K562 (cell line): ENCODE data around the gene ABCC11. TPM values are rescaled to one million over a fixed set of nuclear protein-coding genes. Genes with fewer than 3 reads are reported as not detected.

Source experiments
- CCAR2 ChIP-seq: fragments of 200-400 bp; formaldehyde crosslinking; IDR thresholded peaks from 2 replicates; pipeline ENCODE4 v1.6.1; 2017; ENCODE audit warnings: mild to moderate bottlenecking, low read depth, low read length
- EGR1 ChIP-seq: fragments of 450-650 bp; conservative IDR thresholded peaks from 2 replicates; pipeline ENCODE4 v1.6.1; 2017; ENCODE audit warnings: mild to moderate bottlenecking
- HMG20B ChIP-seq: fragments of 250-450 bp; sonication (Bioruptor Pico); IDR thresholded peaks from 2 replicates; pipeline ENCODE4 v1.5.0; 2021; ENCODE audit warnings: mild to moderate bottlenecking
- KLF6 ChIP-seq: fragments of 250-450 bp; sonication (Bioruptor Pico); IDR thresholded peaks from 2 replicates; pipeline ENCODE4 v1.4.0; 2020; ENCODE audit warnings: mild to moderate bottlenecking, moderate library complexity, borderline replicate concordance
- RAD21 ChIP-seq, 2 experiments: fragments of 250-450 bp in 1 of 2; fragments of 450-650 bp in 1 of 2; sonication (Bioruptor Pico) in 1 of 2; formaldehyde crosslinking in 1 of 2; IDR thresholded peaks in 1 of 2; conservative IDR thresholded peaks in 1 of 2; 2 replicates each; pipeline versions ENCODE4 v1.4.0 to v1.8.0; 2020 to 2022; ENCODE audit warnings: mild to moderate bottlenecking in 2 of 2, moderate library complexity in 1 of 2
- RB1 ChIP-seq: fragments of 450-650 bp; IDR thresholded peaks from 2 replicates; pipeline ENCODE4 v1.6.1; 2017; ENCODE audit warnings: low read depth, mild to moderate bottlenecking
- ZBTB1 ChIP-seq: sonication (generic); formaldehyde crosslinking; IDR thresholded peaks from 2 replicates; pipeline ENCODE4 v1.8.1; 2023; ENCODE audit warnings: missing genetic modification reagents, low read depth, mild to moderate bottlenecking, borderline replicate concordance
- ZNF41 ChIP-seq: fragments of 250-450 bp; sonication (Bioruptor Pico); conservative IDR thresholded peaks from 2 replicates; pipeline ENCODE4 v1.4.0; 2020; ENCODE audit warnings: mild to moderate bottlenecking
- polyA plus RNA-seq, 8 experiments: library from polyadenylated mRNA; depleted of rRNA in 4 of 8; stranded (reverse) in 5 of 8; unstranded in 3 of 8; fragments of >200 nt; fragmentation: Nextera tagmentation in 2 of 8; fragmentation: Illumina TruSeq in 1 of 8; extraction: Ambion mirVana in 2 of 8; extraction: Trizol in 1 of 8; gene quantifications; 2 replicates each; pipeline versions ENCODE4 v1.2.1 to v1.2.3, GENCODE V29; 2011 to 2014; ENCODE audit warnings: inconsistent platforms in 1 of 8, missing spikeins in 1 of 8
- total RNA-seq, 7 experiments: library from RNA; depleted of rRNA in 6 of 7; stranded (reverse); fragments of >200 nt in 6 of 7; fragmentation: Illumina TruSeq in 2 of 7; extraction: Trizol in 2 of 7; gene quantifications; 2 replicates each; pipeline versions ENCODE4 v1.2.1 to v1.2.3, GENCODE V29; 2011 to 2021; ENCODE audit warnings: low replicate concordance in 1 of 7
- TF ChIP-seq, protein P1 (sequence below): sonication (generic); formaldehyde crosslinking; IDR thresholded peaks from 2 replicates; pipeline ENCODE4 v1.8.0; 2022; ENCODE audit warnings: mild to moderate bottlenecking, missing genetic modification reagents
- TF ChIP-seq, protein P2 (sequence below): sonication (generic); formaldehyde crosslinking; IDR thresholded peaks from 2 replicates; pipeline ENCODE4 v1.8.1; 2023; ENCODE audit warnings: missing genetic modification reagents, mild to moderate bottlenecking, borderline replicate concordance
- TF ChIP-seq, protein P3 (sequence below): fragments of 200-800 bp; sonication (Bioruptor generic); IDR thresholded peaks from 2 replicates; pipeline ENCODE4 v1.6.1; 2017; ENCODE audit warnings: missing genetic modification characterization, missing compliant biosample characterization
- TF ChIP-seq, protein P4 (sequence below): fragments of 250-450 bp; sonication (Bioruptor Pico); IDR thresholded peaks from 2 replicates; pipeline ENCODE4 v1.4.0; 2020; ENCODE audit warnings: mild to moderate bottlenecking
- TF ChIP-seq, protein P5 (sequence below): IDR thresholded peaks from 2 replicates; pipeline ENCODE4 v1.6.1; 2011; ENCODE audit warnings: borderline replicate concordance, low read depth, mild to moderate bottlenecking, moderate library complexity, low read length; ENCODE audit not compliant: insufficient read depth, poor library complexity, severe bottlenecking

ABCC11 gene
- total and polyA plus RNA-seq, 9 of the 15 experiments (the other 6 are each of a cell fraction or from before 2014, with no cell fraction given), result 0.04 to 0.14 (median 0.04) TPM; not detected in 6

DNA sequence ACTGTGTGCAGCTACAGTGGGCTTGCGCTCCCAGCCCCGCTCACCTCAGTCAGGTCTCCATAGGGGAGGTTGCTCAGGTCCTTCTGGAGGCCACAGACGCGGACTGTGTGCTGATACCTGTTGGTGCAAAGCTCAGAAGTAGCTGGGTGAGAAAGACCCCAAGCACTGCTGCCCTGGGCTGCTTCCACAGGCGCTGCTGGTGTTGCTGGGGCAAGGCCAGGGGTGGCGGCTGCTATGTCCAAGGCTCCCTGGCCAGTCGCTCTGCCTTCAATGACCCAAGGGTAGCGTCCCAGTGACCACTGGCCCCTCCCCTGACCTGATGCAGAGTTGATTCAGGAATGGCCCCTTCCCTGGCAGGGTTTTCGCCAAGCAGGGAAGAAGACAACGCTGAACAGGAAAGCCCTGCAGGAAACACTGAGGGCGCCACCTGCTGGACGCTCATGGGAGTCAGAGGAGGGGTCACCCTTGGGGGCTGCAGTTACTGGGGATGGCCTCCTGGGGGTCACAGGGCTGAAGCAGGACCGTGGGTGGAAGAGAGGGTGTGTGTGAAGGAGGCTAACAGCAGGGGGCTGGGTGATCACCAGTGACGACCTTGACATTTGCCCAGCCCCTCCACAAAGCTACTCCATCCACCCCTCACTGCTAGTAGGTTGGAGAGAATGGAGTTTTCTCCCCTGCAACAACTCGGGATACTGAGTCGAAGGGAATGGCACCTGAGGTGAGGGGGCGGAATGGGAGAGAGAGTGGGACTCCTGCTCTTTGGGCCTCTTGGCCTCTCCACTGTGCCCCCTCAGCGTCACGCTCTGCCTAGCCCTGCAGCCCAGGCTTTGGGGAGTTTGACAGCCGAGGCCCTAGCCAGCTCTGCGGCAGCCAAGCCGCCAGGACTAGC, 129.9 kb downstream of the ABCC11 start (continued):
- TF ChIP-seq, protein P1, sequence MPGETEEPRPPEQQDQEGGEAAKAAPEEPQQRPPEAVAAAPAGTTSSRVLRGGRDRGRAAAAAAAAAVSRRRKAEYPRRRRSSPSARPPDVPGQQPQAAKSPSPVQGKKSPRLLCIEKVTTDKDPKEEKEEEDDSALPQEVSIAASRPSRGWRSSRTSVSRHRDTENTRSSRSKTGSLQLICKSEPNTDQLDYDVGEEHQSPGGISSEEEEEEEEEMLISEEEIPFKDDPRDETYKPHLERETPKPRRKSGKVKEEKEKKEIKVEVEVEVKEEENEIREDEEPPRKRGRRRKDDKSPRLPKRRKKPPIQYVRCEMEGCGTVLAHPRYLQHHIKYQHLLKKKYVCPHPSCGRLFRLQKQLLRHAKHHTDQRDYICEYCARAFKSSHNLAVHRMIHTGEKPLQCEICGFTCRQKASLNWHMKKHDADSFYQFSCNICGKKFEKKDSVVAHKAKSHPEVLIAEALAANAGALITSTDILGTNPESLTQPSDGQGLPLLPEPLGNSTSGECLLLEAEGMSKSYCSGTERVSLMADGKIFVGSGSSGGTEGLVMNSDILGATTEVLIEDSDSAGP (CRISPR knock-in tag), result no peak
- TF ChIP-seq KLF6 (CRISPR knock-in tag) (no peak), ZNF41 (CRISPR knock-in tag) (no peak), RAD21 (CRISPR knock-in tag; conservative IDR thresholded peaks at IDR 0.05 in 1 of 2, IDR thresholded peaks at IDR 0.05 in 1 of 2) (peak in 1 of 2 experiments; percentile 68; a peak in 2 of 4 replicates), HMG20B (CRISPR knock-in tag) (no peak), EGR1 (peak; percentile 80), CCAR2 (no peak), RB1 (peak; percentile 50; the same call in 1 of the 2 replicates), ZBTB1 (no peak)
- TF ChIP-seq, protein P2, sequence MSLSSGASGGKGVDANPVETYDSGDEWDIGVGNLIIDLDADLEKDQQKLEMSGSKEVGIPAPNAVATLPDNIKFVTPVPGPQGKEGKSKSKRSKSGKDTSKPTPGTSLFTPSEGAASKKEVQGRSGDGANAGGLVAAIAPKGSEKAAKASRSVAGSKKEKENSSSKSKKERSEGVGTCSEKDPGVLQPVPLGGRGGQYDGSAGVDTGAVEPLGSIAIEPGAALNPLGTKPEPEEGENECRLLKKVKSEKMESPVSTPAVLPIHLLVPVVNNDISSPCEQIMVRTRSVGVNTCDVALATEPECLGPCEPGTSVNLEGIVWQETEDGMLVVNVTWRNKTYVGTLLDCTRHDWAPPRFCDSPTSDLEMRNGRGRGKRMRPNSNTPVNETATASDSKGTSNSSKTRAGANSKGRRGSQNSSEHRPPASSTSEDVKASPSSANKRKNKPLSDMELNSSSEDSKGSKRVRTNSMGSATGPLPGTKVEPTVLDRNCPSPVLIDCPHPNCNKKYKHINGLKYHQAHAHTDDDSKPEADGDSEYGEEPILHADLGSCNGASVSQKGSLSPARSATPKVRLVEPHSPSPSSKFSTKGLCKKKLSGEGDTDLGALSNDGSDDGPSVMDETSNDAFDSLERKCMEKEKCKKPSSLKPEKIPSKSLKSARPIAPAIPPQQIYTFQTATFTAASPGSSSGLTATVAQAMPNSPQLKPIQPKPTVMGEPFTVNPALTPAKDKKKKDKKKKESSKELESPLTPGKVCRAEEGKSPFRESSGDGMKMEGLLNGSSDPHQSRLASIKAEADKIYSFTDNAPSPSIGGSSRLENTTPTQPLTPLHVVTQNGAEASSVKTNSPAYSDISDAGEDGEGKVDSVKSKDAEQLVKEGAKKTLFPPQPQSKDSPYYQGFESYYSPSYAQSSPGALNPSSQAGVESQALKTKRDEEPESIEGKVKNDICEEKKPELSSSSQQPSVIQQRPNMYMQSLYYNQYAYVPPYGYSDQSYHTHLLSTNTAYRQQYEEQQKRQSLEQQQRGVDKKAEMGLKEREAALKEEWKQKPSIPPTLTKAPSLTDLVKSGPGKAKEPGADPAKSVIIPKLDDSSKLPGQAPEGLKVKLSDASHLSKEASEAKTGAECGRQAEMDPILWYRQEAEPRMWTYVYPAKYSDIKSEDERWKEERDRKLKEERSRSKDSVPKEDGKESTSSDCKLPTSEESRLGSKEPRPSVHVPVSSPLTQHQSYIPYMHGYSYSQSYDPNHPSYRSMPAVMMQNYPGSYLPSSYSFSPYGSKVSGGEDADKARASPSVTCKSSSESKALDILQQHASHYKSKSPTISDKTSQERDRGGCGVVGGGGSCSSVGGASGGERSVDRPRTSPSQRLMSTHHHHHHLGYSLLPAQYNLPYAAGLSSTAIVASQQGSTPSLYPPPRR, result no peak
- TF ChIP-seq, protein P3, sequence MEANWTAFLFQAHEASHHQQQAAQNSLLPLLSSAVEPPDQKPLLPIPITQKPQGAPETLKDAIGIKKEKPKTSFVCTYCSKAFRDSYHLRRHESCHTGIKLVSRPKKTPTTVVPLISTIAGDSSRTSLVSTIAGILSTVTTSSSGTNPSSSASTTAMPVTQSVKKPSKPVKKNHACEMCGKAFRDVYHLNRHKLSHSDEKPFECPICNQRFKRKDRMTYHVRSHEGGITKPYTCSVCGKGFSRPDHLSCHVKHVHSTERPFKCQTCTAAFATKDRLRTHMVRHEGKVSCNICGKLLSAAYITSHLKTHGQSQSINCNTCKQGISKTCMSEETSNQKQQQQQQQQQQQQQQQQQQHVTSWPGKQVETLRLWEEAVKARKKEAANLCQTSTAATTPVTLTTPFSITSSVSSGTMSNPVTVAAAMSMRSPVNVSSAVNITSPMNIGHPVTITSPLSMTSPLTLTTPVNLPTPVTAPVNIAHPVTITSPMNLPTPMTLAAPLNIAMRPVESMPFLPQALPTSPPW (CRISPR knock-in tag), result peak; percentile 79
- TF ChIP-seq, protein P4, sequence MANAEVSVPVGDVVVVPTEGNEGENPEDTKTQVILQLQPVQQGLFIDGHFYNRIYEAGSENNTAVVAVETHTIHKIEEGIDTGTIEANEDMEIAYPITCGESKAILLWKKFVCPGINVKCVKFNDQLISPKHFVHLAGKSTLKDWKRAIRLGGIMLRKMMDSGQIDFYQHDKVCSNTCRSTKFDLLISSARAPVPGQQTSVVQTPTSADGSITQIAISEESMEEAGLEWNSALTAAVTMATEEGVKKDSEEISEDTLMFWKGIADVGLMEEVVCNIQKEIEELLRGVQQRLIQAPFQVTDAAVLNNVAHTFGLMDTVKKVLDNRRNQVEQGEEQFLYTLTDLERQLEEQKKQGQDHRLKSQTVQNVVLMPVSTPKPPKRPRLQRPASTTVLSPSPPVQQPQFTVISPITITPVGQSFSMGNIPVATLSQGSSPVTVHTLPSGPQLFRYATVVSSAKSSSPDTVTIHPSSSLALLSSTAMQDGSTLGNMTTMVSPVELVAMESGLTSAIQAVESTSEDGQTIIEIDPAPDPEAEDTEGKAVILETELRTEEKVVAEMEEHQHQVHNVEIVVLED (CRISPR knock-in tag), result no peak
- TF ChIP-seq, protein P5, sequence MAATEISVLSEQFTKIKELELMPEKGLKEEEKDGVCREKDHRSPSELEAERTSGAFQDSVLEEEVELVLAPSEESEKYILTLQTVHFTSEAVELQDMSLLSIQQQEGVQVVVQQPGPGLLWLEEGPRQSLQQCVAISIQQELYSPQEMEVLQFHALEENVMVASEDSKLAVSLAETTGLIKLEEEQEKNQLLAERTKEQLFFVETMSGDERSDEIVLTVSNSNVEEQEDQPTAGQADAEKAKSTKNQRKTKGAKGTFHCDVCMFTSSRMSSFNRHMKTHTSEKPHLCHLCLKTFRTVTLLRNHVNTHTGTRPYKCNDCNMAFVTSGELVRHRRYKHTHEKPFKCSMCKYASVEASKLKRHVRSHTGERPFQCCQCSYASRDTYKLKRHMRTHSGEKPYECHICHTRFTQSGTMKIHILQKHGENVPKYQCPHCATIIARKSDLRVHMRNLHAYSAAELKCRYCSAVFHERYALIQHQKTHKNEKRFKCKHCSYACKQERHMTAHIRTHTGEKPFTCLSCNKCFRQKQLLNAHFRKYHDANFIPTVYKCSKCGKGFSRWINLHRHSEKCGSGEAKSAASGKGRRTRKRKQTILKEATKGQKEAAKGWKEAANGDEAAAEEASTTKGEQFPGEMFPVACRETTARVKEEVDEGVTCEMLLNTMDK, result peak; percentile 69
